Mesendoderm (in vitro differentiated cells): ENCODE results near the gene DOCK2.

Source experiments
- DNase-seq: peaks from one replicate; pipeline ENCODE4 v3.0.0; 2013
- H2AK5ac ChIP-seq: 2 replicates; pipeline ENCODE4 v1.6.1; 2013; ENCODE audit warnings: low read length, inconsistent platforms
- H2BK120ac ChIP-seq: 2 replicates; pipeline ENCODE4 v1.6.1; 2013; ENCODE audit warnings: low read depth, mild to moderate bottlenecking, low read length, moderate library complexity, mixed read lengths
- H2BK15ac ChIP-seq: replicated peaks from 2 replicates; pipeline ENCODE4 v1.6.1; 2013; ENCODE audit warnings: low read depth, mild to moderate bottlenecking, moderate library complexity
- H2BK5ac ChIP-seq: 2 replicates; pipeline ENCODE4 v1.6.1; 2013; ENCODE audit warnings: low read length, inconsistent platforms
- H3K18ac ChIP-seq: 2 replicates; pipeline ENCODE4 v1.6.1; 2013; ENCODE audit warnings: mild to moderate bottlenecking, low read length, mixed read lengths
- H3K23ac ChIP-seq: one replicate; pipeline ENCODE4 v1.6.1; 2013; ENCODE audit warnings: low read length
- H3K27ac ChIP-seq: 2 replicates; pipeline ENCODE4 v1.5.1; 2013; ENCODE audit warnings: low read depth, mild to moderate bottlenecking, inconsistent platforms, low read length, moderate library complexity
- H3K27me3 ChIP-seq: 2 replicates; pipeline ENCODE4 v1.6.1; 2013; ENCODE audit warnings: low read length, control low read depth, mild to moderate bottlenecking, inconsistent platforms; ENCODE audit not compliant: insufficient read depth, poor library complexity
- H3K36me3 ChIP-seq: 2 replicates; pipeline ENCODE4 v1.6.1; 2013; ENCODE audit warnings: low read length, inconsistent platforms; ENCODE audit not compliant: control insufficient read depth, insufficient read depth
- H3K4ac ChIP-seq: one replicate; pipeline ENCODE4 v1.6.1; 2013; ENCODE audit warnings: low read depth, mild to moderate bottlenecking, low read length, moderate library complexity
- H3K4me1 ChIP-seq: 2 replicates; pipeline ENCODE4 v1.6.1; 2013; ENCODE audit warnings: low read depth, low read length, inconsistent platforms; ENCODE audit not compliant: control insufficient read depth
- H3K4me2 ChIP-seq: 2 replicates; pipeline ENCODE4 v1.6.1; 2013; ENCODE audit warnings: low read length
- H3K4me3 ChIP-seq: 2 replicates; pipeline ENCODE4 v1.5.1; 2013; ENCODE audit warnings: mild to moderate bottlenecking, low read length
- H3K56ac ChIP-seq: one replicate; pipeline ENCODE4 v1.6.1; 2013; ENCODE audit warnings: low read length
- H3K79me1 ChIP-seq: 2 replicates; pipeline ENCODE4 v1.6.1; 2013; ENCODE audit warnings: low read length, inconsistent platforms
- H3K79me2 ChIP-seq: 2 replicates; pipeline ENCODE4 v1.6.1; 2013; ENCODE audit warnings: mild to moderate bottlenecking, low read length; ENCODE audit not compliant: control insufficient read depth, insufficient read depth
- H3K9ac ChIP-seq: 2 replicates; pipeline ENCODE4 v1.6.1; 2013; ENCODE audit warnings: low read length, inconsistent platforms
- H4K5ac ChIP-seq: one replicate; pipeline ENCODE4 v1.6.1; 2013; ENCODE audit warnings: low read length
- H4K8ac ChIP-seq: one replicate; pipeline ENCODE4 v1.6.1; 2013; ENCODE audit warnings: low read depth, mild to moderate bottlenecking, control low read depth, low read length, moderate library complexity
- WGBS: extraction: QIAGEN DNeasy Blood & Tissue Kit; methylation state at CpG from one replicate; pipeline ENCODE4 v1.1.7; 2013; ENCODE audit warnings: low lambda C conversion rate, missing lambda C conversion rate; ENCODE audit not compliant: insufficient coverage; ENCODE audit errors: extremely low coverage; 5-methylcytosine and 5-hydroxymethylcytosine counted together

DOCK2 gene

DNA sequence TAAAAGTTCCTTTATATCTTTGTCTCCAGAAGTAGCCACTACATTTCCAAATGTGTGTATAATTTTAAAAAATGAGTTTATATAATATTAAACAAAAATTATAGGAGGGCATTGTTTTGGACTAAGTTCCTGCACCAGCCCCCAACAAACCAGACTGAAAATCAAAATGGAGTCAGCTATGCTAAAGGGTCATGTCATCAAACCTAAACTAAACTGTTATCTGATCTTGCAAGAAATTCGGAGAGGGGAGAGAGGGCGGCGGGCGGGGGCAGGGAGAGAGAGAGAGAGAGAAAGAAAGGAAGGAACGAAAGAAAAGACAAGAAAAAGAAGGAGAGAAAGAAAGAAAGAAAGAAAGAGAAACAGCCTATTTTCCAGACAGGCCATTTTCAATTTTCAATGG is 63.5 kb downstream of the DOCK2 start:
- Histone ChIP-seq H2BK15ac (no peak overlapping the region), H4K8ac (no peak overlapping the region), H2BK120ac (no peak overlapping the region), H2BK5ac (no peak overlapping the region), H3K4me2 (no peak overlapping the region), H3K4me1 (peaks cover 1% of the 10 kb centered on the region), H3K36me3 (no peaks in the 10 kb centered on the region), H3K23ac (no peak overlapping the region), H3K4me3 (no peak overlapping the region), H2AK5ac (no peak overlapping the region), H3K18ac (no peak overlapping the region), H3K56ac (no peak overlapping the region), H3K27me3 (no peaks in the 10 kb centered on the region), H3K79me1 (no peaks in the 10 kb centered on the region), H3K79me2 (no peaks in the 10 kb centered on the region), H4K5ac (no peak overlapping the region), H3K27ac (no peak overlapping the region), H3K4ac (no peak overlapping the region), H3K9ac (no peak overlapping the region)
- DNase-seq = no peak
- no CpG with 5 or more reads among the region's 5 CpGs for WGBS

DNA sequence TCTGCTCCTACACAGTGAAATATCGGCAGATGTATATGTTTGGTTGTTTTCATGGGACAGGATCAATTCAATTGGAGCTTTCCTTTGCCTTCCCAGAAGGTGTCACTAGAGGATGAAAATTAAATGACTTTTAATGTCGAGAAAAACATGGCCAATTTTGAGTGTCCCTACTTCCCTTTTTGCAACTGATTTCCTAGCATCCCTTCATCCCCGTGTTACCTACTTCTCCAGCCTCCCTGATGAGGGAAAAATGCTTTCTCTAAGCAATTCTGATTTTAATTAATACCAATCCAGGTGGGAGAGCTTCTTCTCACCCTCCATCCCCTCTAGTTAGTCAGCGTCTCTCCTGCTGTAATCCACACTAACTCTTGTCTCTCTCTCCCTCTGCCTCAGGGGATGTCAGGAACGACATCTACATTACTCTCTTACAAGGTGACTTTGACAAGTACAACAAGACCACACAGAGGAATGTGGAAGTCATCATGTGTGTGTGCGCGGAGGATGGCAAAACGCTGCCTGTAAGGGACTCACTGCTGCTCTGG is 64.9 kb downstream of the DOCK2 start:
- no peak overlapping the region for H4K8ac ChIP-seq
- DNase-seq = peak; percentile 70
- H3K56ac ChIP-seq = peak overlapping the region; percentile 68
- no peak overlapping the region for H2BK15ac ChIP-seq
- H3K36me3 ChIP-seq = no peaks in the 10 kb centered on the region
- no peak overlapping the region for H3K4me3 ChIP-seq
- no peak overlapping the region for H3K9ac ChIP-seq
- H3K23ac ChIP-seq = no peak overlapping the region
- H3K27ac ChIP-seq = no peak overlapping the region
- H3K79me1 ChIP-seq = no peaks in the 10 kb centered on the region
- H3K18ac ChIP-seq = no peak overlapping the region
- no CpG with 5 or more reads among the region's 8 CpGs for WGBS
- H2BK5ac ChIP-seq = peak overlapping the region; percentile 33
- H2BK120ac ChIP-seq = no peak overlapping the region
- peaks cover 1% of the 10 kb centered on the region for H3K4me1 ChIP-seq
- no peaks in the 10 kb centered on the region for H3K27me3 ChIP-seq
- H3K4ac ChIP-seq = no peak overlapping the region
- no peak overlapping the region for H2AK5ac ChIP-seq
- H3K79me2 ChIP-seq = no peaks in the 10 kb centered on the region
- H4K5ac ChIP-seq = no peak overlapping the region
- no peak overlapping the region for H3K4me2 ChIP-seq

DNA sequence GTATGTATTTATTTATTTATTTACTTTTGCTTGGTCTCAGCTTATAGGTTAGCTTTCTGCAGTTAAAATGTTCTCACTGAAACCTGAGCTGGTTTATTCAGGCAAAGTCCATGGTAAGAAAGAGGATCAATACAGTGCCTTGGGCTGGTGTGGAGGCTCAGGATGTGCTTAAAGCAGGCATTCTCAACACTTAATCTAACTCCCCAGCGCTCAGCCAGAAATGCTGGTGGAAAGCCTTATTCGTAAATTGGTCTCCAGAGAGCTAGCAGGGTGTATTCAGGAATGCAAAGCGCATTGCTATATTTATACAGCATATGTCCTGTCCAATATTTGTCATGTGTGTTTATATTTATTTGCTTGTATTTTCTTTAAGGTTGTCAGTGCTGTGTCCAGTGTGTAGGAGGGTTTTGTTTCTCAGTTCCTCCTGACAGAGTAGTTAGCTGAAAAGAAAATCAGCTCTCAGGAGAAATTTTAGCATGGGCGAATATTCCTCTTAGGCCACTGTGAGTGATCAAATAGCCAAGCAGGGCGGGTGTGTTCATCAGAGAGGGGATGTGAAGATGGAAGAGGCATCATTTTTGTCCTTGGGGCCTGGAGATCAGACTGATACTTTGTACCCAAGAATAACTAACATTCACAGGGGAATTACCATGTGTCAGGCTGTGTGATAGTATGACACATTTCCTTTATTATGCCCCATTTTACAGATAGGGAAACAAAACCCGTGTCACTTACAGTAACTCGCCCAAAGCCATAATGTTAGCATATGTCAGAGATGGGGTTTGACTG is 65.8 kb downstream of the DOCK2 start:
- Histone ChIP-seq H3K23ac (no peak overlapping the region), H3K18ac (peak overlapping the region; percentile 6), H2BK5ac (no peak overlapping the region), H3K27me3 (no peaks in the 10 kb centered on the region), H3K9ac (no peak overlapping the region), H4K5ac (no peak overlapping the region), H3K56ac (peak overlapping the region; percentile 4), H3K4me3 (no peak overlapping the region), H2AK5ac (no peak overlapping the region), H3K79me2 (no peaks in the 10 kb centered on the region), H2BK15ac (no peak overlapping the region), H3K27ac (no peak overlapping the region), H2BK120ac (no peak overlapping the region), H3K4me2 (no peak overlapping the region), H3K4ac (no peak overlapping the region), H3K36me3 (no peaks in the 10 kb centered on the region), H3K79me1 (no peaks in the 10 kb centered on the region), H4K8ac (no peak overlapping the region), H3K4me1 (peaks cover 1% of the 10 kb centered on the region)
- no CpG with 5 or more reads among the region's 7 CpGs for WGBS
- peak; percentile 11 for DNase-seq

DNA sequence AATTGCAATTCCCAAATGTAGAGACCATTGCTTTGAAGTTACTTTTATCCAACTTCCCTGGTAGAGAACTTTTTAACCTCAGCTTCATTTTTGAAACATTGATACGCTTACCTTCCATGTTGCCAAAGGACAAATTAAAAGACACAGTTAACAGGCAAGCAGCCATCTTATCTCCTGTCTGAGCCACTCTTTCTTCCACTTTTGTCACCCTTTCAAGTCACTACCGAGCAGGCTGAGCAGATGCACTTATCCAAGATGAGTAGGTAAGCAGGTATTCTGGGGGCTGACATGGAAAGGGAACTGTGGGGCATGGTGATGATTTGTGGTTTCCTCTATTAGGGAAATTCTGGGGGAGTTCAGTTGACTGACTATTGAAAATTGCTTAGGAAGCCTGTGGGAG is 66.7 kb downstream of the DOCK2 start:
- H4K8ac ChIP-seq = no peak overlapping the region
- no peak overlapping the region for H3K27ac ChIP-seq
- H3K56ac ChIP-seq = peak overlapping the region; percentile 26
- no peak overlapping the region for H3K4ac ChIP-seq
- no peak overlapping the region for H2BK120ac ChIP-seq
- no CpG with 5 or more reads among the region's 2 CpGs for WGBS
- H3K9ac ChIP-seq = no peak overlapping the region
- no peak overlapping the region for H3K18ac ChIP-seq
- DNase-seq = peak; percentile 46
- H3K4me2 ChIP-seq = no peak overlapping the region
- no peak overlapping the region for H3K23ac ChIP-seq
- H3K27me3 ChIP-seq = no peaks in the 10 kb centered on the region
- no peak overlapping the region for H2AK5ac ChIP-seq
- H3K79me2 ChIP-seq = no peaks in the 10 kb centered on the region
- H2BK15ac ChIP-seq = no peak overlapping the region
- H3K4me3 ChIP-seq = no peak overlapping the region
- no peaks in the 10 kb centered on the region for H3K36me3 ChIP-seq
- H3K79me1 ChIP-seq = no peaks in the 10 kb centered on the region
- H2BK5ac ChIP-seq = no peak overlapping the region
- peaks cover 1% of the 10 kb centered on the region for H3K4me1 ChIP-seq
- no peak overlapping the region for H4K5ac ChIP-seq

DNA sequence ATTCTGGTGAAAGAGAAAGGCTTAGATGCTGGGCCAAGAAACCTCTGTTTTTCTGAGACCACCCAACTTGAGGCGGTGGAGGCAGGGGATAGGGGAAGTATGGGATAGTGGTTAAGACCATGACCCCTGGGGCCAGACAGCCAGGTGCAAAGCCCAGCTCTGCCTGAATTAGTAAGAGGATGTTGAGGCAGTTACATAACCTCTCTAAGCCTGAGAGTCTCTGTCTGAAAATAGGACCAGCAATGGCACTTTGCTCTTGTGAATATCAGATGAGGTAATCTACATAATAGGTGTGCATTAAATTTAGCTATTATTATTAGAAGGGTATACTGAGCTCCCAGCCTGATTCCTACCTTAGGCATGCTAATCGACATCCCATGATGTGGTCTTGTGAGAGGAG is 68.2 kb downstream of the DOCK2 start:
- Histone ChIP-seq H3K18ac (no peak overlapping the region), H3K27ac (no peak overlapping the region)
- DNase-seq = no peak

More for the DNA sequence above, 68.2 kb downstream of the DOCK2 start:
- Histone ChIP-seq H3K4me2 (no peak overlapping the region), H3K27me3 (no peaks in the 10 kb centered on the region), H3K79me2 (no peaks in the 10 kb centered on the region), H3K36me3 (no peaks in the 10 kb centered on the region), H3K9ac (no peak overlapping the region), H3K4me1 (peaks cover 1% of the 10 kb centered on the region), H4K8ac (no peak overlapping the region), H3K4me3 (no peak overlapping the region), H3K79me1 (no peaks in the 10 kb centered on the region), H2BK5ac (no peak overlapping the region), H3K4ac (no peak overlapping the region), H2BK120ac (no peak overlapping the region), H4K5ac (no peak overlapping the region), H2BK15ac (no peak overlapping the region), H3K56ac (peak overlapping the region; percentile 46), H2AK5ac (no peak overlapping the region), H3K23ac (no peak overlapping the region)
- WGBS = no CpG with 5 or more reads among the region's 2 CpGs
